PC-3 (cell line): Measurements from ENCODE around the gene G6PC3. TPM values are rescaled to one million over a fixed set of nuclear protein-coding genes. Genes with fewer than 3 reads are reported as not detected.

Experiments
- ATAC-seq: fragments of 200-7000 bp; cut with Tn5 transposase; 2 replicates; pipeline ENCODE4 v1.9.1; 2020; ENCODE audit warnings: mild to moderate bottlenecking, moderate library complexity
- BruUV-seq: library from RNA; stranded (reverse); fragments of 400-500 nt; replicated peaks from 2 replicates; lab custom pipeline; 2021; lab: Mats Ljungman, UMichigan
- CTCF ChIA-PET: fragments of 300-600 bp; sonication (Branson Sonifier 250); formaldehyde crosslinking; loops from one replicate; lab custom pipeline; 2022; ENCODE audit warnings: antibody characterized with exemption; lab: Charles Lee
- POLR2A ChIA-PET: fragments of 300-600 bp; sonication (Branson Sonifier 250); formaldehyde crosslinking; loops from one replicate; lab custom pipeline; 2022; ENCODE audit warnings: antibody characterized with exemption; ENCODE audit not compliant: unreplicated experiment; lab: Charles Lee
- DNase-seq: peaks from one replicate; pipeline ENCODE4 v3.0.0-alpha.2; 2015
- H2AFZ ChIP-seq: fragments of 300-600 bp; sonication (generic); 2 replicates; pipeline ENCODE4 v1.6.0; 2016; ENCODE audit warnings: antibody characterized with exemption, low read length
- H3F3A ChIP-seq: fragments of 300-600 bp; sonication (generic); one replicate; pipeline ENCODE4 v1.6.0; 2017; ENCODE audit warnings: antibody characterized with exemption, low read length, control low read depth, mild to moderate bottlenecking; ENCODE audit not compliant: unreplicated experiment
- H3K27ac ChIP-seq: fragments of 300-600 bp; sonication (generic); 2 replicates; pipeline ENCODE4 v1.5.1; 2016; ENCODE audit warnings: mild to moderate bottlenecking, low read length
- H3K27me3 ChIP-seq: fragments of 300-600 bp; sonication (generic); 2 replicates; pipeline ENCODE4 v1.6.1; 2016; ENCODE audit warnings: low read length, mixed read lengths
- H3K36me3 ChIP-seq: fragments of 300-600 bp; sonication (generic); 2 replicates; pipeline ENCODE4 v1.6.1; 2016; ENCODE audit warnings: low read depth, mixed run types, low read length, mixed read lengths
- H3K4me1 ChIP-seq: fragments of 300-600 bp; sonication (generic); 2 replicates; pipeline ENCODE4 v1.5.1; 2016; ENCODE audit warnings: low read length; ENCODE audit not compliant: insufficient read depth
- H3K4me2 ChIP-seq: fragments of 300-600 bp; sonication (generic); 2 replicates; pipeline ENCODE4 v1.6.0; 2016; ENCODE audit warnings: low read length
- H3K4me3 ChIP-seq: fragments of 300-600 bp; sonication (generic); 2 replicates; pipeline ENCODE4 v1.5.1; 2016; ENCODE audit warnings: mild to moderate bottlenecking, low read length, mixed read lengths
- H3K79me2 ChIP-seq: fragments of 300-600 bp; sonication (generic); 2 replicates; pipeline ENCODE4 v1.6.1; 2017; ENCODE audit warnings: low read length, mixed read lengths
- H3K9ac ChIP-seq: fragments of 300-600 bp; sonication (generic); 2 replicates; pipeline ENCODE4 v1.6.0; 2016; ENCODE audit warnings: mild to moderate bottlenecking, low read length
- H3K9me2 ChIP-seq: fragments of 300-600 bp; sonication (generic); replicated peaks from 2 replicates; pipeline ENCODE4 v1.6.1; 2016; ENCODE audit warnings: mixed run types, low read length, mixed read lengths
- H3K9me3 ChIP-seq: fragments of 300-600 bp; sonication (generic); 2 replicates; pipeline ENCODE4 v1.6.1; 2016; ENCODE audit warnings: low read length, mixed read lengths
- H4K20me1 ChIP-seq: fragments of 300-600 bp; sonication (generic); 2 replicates; pipeline ENCODE4 v1.6.1; 2016; ENCODE audit warnings: low read length, mixed read lengths
- EZH2 ChIP-seq: fragments of 300-600 bp; sonication (generic); IDR thresholded peaks from one replicate; pipeline ENCODE4 v1.6.1; 2017; ENCODE audit warnings: antibody characterized with exemption, mild to moderate bottlenecking, low read length; ENCODE audit not compliant: unreplicated experiment
- EZH2phosphoT487 ChIP-seq: fragments of 300-600 bp; sonication (generic); IDR thresholded peaks from 2 replicates; pipeline ENCODE4 v1.6.1; 2018; ENCODE audit warnings: mild to moderate bottlenecking, antibody characterized with exemption, low read length, borderline replicate concordance
- intact Hi-C: fragments of 100-400 bp; cut with micrococcal nuclease; formaldehyde crosslinking; loops from 2 replicates; pipeline ENCODE4 v1.9.0; 2023
- total RNA-seq: library from RNA; depleted of rRNA; stranded (reverse); fragments of >200 nt; gene quantifications from 2 replicates; pipeline ENCODE4 v1.2.3, GENCODE V29; 2014
- TF ChIP-seq, protein P1 (sequence below): fragments of 300-600 bp; sonication (generic); conservative IDR thresholded peaks from 2 replicates; pipeline ENCODE4 v1.5.1; 2017; ENCODE audit warnings: antibody characterized with exemption, low read depth, mild to moderate bottlenecking, low read length

G6PC3 gene
- total RNA-seq, 1 experiment from 2014 or later = 69.5 TPM

DNA sequence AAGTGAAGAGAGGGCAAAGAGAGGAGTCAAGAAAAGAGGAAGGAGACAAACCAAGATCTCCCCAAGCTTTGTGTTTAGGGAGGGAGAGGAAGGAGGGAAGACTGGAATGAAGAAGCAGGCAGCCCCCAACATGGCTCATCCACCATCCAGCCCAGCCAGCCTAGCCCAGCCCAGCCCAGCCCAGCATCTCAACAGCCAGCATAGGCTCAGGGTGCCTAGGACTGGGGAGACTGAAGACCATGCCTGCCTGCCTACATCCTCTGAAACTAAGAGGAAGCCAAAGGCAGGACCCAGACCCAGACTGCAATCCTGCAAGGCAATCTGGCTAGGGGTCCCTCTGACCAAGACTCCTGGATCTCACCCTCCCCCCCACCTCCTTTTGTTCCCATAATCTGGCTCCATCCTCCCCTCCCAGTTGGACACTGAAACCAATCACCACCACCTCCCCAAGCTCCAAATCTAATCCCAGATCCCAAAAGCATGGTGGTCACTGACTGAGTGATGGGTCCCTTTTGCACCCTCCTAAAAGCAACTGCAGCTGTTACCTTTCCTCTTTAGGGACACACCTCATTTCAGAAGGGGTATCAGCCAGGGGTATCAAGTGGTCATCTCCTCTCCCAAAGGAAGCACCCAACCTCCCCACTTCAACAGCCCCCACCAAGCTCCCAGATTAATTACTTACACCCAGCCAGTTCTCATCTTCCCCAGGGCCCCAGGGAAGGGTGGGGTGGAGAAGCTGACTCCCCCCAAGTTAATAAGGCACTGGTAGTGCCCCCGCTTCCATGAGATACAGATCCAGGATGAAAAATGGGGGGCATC is 51.7 kb downstream of the G6PC3 start:
- no peaks in the 10 kb centered on the region for H3F3A ChIP-seq
- H4K20me1 ChIP-seq = no peaks in the 10 kb centered on the region
- peak overlapping the region; percentile 72 for H3K4me3 ChIP-seq
- H3K4me1 ChIP-seq = peaks cover 13% of the 10 kb centered on the region
- DNase-seq (no peak), ATAC-seq (no peak)
- H2AFZ ChIP-seq = no peak overlapping the region
- CTCF ChIA-PET = interaction anchor here (1.4 to 2.2 kb wide), 2 partner anchors 16 to 46 kb away, joined by 3 to 17 read pairs; no protein-coding TSS in a partner anchor
- H3K9ac ChIP-seq = peak overlapping the region; percentile 77; the same call in 1 of the 2 replicates
- intact Hi-C loops = no loop called here
- H3K36me3 ChIP-seq = no peaks in the 10 kb centered on the region
- no peaks in the 10 kb centered on the region for H3K9me2 ChIP-seq
- TSS peak; percentile 48 for BruUV-seq
- no peaks in the 10 kb centered on the region for H3K79me2 ChIP-seq
- no peak overlapping the region for H3K27ac ChIP-seq
- TF ChIP-seq, protein P1, sequence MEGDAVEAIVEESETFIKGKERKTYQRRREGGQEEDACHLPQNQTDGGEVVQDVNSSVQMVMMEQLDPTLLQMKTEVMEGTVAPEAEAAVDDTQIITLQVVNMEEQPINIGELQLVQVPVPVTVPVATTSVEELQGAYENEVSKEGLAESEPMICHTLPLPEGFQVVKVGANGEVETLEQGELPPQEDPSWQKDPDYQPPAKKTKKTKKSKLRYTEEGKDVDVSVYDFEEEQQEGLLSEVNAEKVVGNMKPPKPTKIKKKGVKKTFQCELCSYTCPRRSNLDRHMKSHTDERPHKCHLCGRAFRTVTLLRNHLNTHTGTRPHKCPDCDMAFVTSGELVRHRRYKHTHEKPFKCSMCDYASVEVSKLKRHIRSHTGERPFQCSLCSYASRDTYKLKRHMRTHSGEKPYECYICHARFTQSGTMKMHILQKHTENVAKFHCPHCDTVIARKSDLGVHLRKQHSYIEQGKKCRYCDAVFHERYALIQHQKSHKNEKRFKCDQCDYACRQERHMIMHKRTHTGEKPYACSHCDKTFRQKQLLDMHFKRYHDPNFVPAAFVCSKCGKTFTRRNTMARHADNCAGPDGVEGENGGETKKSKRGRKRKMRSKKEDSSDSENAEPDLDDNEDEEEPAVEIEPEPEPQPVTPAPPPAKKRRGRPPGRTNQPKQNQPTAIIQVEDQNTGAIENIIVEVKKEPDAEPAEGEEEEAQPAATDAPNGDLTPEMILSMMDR = no peak
- POLR2A ChIA-PET = interaction anchor here (0.6 to 0.7 kb wide), 3 partner anchors 39 to 116 kb away, joined by 3 to 17 read pairs (median 6); no protein-coding TSS in a partner anchor
- H3K27me3 ChIP-seq = no peaks in the 10 kb centered on the region
- H3K4me2 ChIP-seq = peak overlapping the region; percentile 99
- H3K9me3 ChIP-seq = no peaks in the 10 kb centered on the region

DNA sequence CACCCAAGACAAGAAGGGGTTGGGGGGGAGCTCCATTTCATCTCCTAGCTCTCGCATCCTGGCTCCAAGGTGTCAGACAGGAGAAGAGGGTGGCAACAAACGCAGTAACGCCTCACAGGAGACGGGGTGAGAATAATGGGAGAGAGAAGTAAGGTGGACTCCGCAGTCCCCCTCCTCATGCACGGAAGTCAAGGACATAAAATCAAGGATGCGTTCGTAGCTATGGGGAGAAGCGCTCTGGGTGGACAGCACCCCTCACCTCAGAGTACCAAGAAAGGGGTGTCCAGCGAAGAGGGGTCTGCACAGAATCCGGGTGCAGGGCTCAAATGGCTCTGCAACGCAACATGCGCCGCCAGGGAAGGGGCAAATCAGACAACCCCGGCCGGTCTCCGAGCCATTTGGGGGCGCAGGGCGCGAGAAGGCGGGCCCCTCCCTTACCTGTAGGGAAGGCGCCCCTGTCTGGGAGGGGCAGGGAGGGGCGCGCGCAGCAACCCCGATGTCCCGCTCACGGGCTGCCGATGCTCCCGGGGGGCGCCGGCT is 52.4 kb downstream of the G6PC3 start:
- Histone ChIP-seq H3K4me3 (peak overlapping the region; percentile 72), H3K36me3 (no peaks in the 10 kb centered on the region), H3K27ac (no peak overlapping the region), H3K9me3 (no peaks in the 10 kb centered on the region), H3F3A (no peaks in the 10 kb centered on the region), H3K4me1 (peaks cover 13% of the 10 kb centered on the region), H4K20me1 (no peaks in the 10 kb centered on the region), H3K27me3 (no peaks in the 10 kb centered on the region), H3K9ac (peak overlapping the region; percentile 77), H3K4me2 (peak overlapping the region; percentile 99), H2AFZ (peak overlapping the region; percentile 83), H3K79me2 (no peaks in the 10 kb centered on the region), H3K9me2 (no peaks in the 10 kb centered on the region)
- ATAC-seq = no peak
- no TSS peak for BruUV-seq
- POLR2A ChIA-PET = interaction anchor here (0.5 to 0.9 kb wide), 5 partner anchors 45 to 578 kb away, joined by 3 to 11 read pairs (median 3); no protein-coding TSS in a partner anchor
- CTCF ChIA-PET = interaction anchor here (0.6 to 2.2 kb wide), 8 partner anchors 7 to 46 kb away, joined by 3 to 18 read pairs (median 7); no protein-coding TSS in a partner anchor
- TF ChIP-seq, protein P1 = no peak
- TF ChIP-seq EZH2 (no peak), EZH2phosphoT487 (no peak)
- DNase-seq = no peak
- intact Hi-C loops = no loop called here
